GM21390 (cell line): ENCODE data around the gene DSTYK.
"Not testable (repeated sequence)": the region's sequence is repeated elsewhere in the genome, so short reads cannot be mapped to it uniquely, and the experiment has no call there.

Experiments used
- ATAC-seq: cut with Tn5 transposase; IDR thresholded peaks from one replicate; pipeline ENCODE4 v1.9.1; 2021; ENCODE audit not compliant: unreplicated experiment

DSTYK gene

GRCh38 chr1:205179842-205180241, 31.7 kb downstream of the DSTYK start:
- ATAC-seq, result no peak

- no peak for ATAC-seq
Measured at GRCh38 chr1:205172729-205173366, 38.7 kb downstream of the DSTYK start.

GRCh38 chr1:205171369-205171768, 40.1 kb downstream of the DSTYK start:
- no peak for ATAC-seq

GRCh38 chr1:205170532-205171269, 40.8 kb downstream of the DSTYK start:
- no peak for ATAC-seq

GRCh38 chr1:205169248-205169647, 42.3 kb downstream of the DSTYK start:
- no peak for ATAC-seq

- no peak for ATAC-seq
Measured at GRCh38 chr1:205168291-205168690, 43.2 kb downstream of the DSTYK start.

- no peak for ATAC-seq
Measured at GRCh38 chr1:205162301-205162700, 49.2 kb downstream of the DSTYK start.

GRCh38 chr1:205161076-205161475, 50.4 kb downstream of the DSTYK start:
- no peak for ATAC-seq

GRCh38 chr1:205158048-205158616, 53.4 kb downstream of the DSTYK start:
- no peak for ATAC-seq

GRCh38 chr1:205155665-205156377, 55.7 kb downstream of the DSTYK start:
- not testable (repeated sequence) for ATAC-seq

GRCh38 chr1:205152505-205152904, 59.0 kb downstream of the DSTYK start:
- ATAC-seq, result no peak

GRCh38 chr1:205150651-205151428, 60.7 kb downstream of the DSTYK start:
- no peak for ATAC-seq

- no peak for ATAC-seq
Measured at GRCh38 chr1:205147191-205147835, 64.2 kb downstream of the DSTYK start.

GRCh38 chr1:205144751-205145150, 66.8 kb downstream of the DSTYK start:
- no peak for ATAC-seq

GRCh38 chr1:205144046-205144720, 67.3 kb downstream of the DSTYK start:
- no peak for ATAC-seq

- ATAC-seq, result no peak
Measured at GRCh38 chr1:205142102-205142469, 69.4 kb downstream of the DSTYK start.

- peak; percentile 67 for ATAC-seq
Measured at GRCh38 chr1:205141236-205142101, 70.0 kb downstream of the DSTYK start.

- ATAC-seq, result no peak
Measured at GRCh38 chr1:205140113-205140512, 71.4 kb downstream of the DSTYK start.

- ATAC-seq, result no peak
Measured at GRCh38 chr1:205137901-205138300, 73.6 kb downstream of the DSTYK start.
